ENCODE results near the gene NOL4L. TPM values are rescaled to one million over a fixed set of nuclear protein-coding genes. Genes with fewer than 3 reads are reported as not detected.
A peak's percentile ranks its signal among the peaks of the same experiment; 100 is the strongest.

Gene NOL4L
- total and polyA plus RNA-seq, 9 donors = 3.3 to 17.1 (median 10.6) TPM

DNA sequence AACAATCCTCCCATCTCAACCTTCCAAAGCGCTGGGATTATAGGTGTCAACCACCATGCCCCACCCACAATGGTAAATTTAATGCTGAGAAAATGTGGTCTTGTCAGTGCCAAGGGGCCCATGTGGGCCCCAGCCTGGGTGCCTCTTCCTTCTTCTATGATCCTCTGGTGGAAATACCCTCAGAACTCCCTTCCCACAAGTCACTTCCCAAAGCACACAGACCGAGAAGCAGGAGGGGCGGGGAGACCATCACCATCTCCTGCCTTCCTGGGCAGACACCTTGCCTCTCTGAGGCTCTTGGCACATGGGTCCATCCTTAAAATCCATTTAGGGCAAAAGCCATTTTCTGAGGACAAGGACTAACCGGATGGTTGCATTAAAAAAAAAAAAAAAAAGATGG lies 59.0 kb downstream of the NOL4L start:
- WGBS, 3 donors = 91 to 93% (median 92%) methylated on average over 4 of the region's 4 CpGs
- no peak for DNase-seq
- Histone ChIP-seq H3K4me3 (no peak overlapping the region), H3K4me1 (ENCODE audit: insufficient read depth) (peaks cover 10% of the 10 kb centered on the region), H3K9me3 (no peaks in the 10 kb centered on the region), H3K27me3 (no peaks in the 10 kb centered on the region), H3K27ac (no peak overlapping the region), H3K36me3 (no peaks in the 10 kb centered on the region)
- intact Hi-C loops (cut with DNase I) = no loop called here
- TF ChIP-seq, protein P1, sequence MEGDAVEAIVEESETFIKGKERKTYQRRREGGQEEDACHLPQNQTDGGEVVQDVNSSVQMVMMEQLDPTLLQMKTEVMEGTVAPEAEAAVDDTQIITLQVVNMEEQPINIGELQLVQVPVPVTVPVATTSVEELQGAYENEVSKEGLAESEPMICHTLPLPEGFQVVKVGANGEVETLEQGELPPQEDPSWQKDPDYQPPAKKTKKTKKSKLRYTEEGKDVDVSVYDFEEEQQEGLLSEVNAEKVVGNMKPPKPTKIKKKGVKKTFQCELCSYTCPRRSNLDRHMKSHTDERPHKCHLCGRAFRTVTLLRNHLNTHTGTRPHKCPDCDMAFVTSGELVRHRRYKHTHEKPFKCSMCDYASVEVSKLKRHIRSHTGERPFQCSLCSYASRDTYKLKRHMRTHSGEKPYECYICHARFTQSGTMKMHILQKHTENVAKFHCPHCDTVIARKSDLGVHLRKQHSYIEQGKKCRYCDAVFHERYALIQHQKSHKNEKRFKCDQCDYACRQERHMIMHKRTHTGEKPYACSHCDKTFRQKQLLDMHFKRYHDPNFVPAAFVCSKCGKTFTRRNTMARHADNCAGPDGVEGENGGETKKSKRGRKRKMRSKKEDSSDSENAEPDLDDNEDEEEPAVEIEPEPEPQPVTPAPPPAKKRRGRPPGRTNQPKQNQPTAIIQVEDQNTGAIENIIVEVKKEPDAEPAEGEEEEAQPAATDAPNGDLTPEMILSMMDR (IDR thresholded peaks at IDR 0.05) = no peak
- TF ChIP-seq EP300 (IDR thresholded peaks at IDR 0.05) = no peak
- TF ChIP-seq POLR2A (IDR thresholded peaks at IDR 0.05) = no peak

DNA sequence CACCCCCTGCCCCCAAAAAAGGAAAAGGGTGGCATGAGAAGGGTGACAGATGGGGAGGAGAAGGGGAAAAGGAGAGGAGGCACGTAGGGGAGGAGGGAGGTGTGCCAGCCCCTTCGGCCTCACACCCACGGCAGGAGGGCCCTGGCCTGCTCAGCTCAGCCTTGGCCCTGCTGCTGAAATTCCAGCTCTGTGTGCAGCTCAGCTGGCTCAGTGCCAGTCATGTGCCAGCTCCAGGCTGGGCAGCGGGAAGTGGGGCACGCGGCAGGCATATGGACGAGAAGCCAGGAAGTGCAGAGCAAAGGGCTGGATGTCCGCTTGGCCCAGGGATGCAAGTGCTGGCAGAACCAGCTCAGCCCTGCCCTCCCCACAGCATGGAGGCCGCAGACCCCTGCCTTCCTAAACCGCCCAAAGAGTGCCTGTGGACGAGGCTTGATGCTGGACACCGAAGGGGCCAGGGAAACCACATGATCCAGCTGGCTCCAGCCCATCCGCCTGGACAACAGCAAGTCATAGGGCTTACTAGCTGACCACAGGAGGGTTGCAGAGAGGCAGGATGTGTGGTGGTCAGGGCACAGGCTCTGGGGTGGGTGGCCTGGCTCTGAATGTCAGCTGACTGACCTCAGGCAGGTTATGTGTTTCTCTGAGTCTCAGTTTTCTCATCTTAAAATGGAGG lies 60.2 kb downstream of the NOL4L start:
- no peak overlapping the region for H3K4me3 ChIP-seq
- H3K27me3 ChIP-seq = no peaks in the 10 kb centered on the region
- DNase-seq = peak in 1 of 5 donors; percentile 15
- H3K36me3 ChIP-seq = no peaks in the 10 kb centered on the region
- H3K4me1 ChIP-seq (ENCODE audit: insufficient read depth) = peaks cover 10% of the 10 kb centered on the region
- H3K9me3 ChIP-seq = no peaks in the 10 kb centered on the region
- intact Hi-C loops (cut with DNase I) = loop anchor here (2.0 to 5.0 kb wide), 4 partner anchors 127 to 252 kb away; no protein-coding TSS in a partner anchor
- 67 to 81% (median 69%) methylated on average over 13 of the region's 13 CpGs for WGBS, 3 donors
- no peak for TF ChIP-seq POLR2A (IDR thresholded peaks at IDR 0.05)
- no peak for TF ChIP-seq EP300 (IDR thresholded peaks at IDR 0.05)
- TF ChIP-seq, protein P1 (IDR thresholded peaks at IDR 0.05) = no peak
- no peak overlapping the region for H3K27ac ChIP-seq

- DNase-seq = no peak
- TF ChIP-seq, protein P1 (IDR thresholded peaks at IDR 0.05) = no peak
- TF ChIP-seq POLR2A (IDR thresholded peaks at IDR 0.05) = no peak
- no peak for TF ChIP-seq EP300 (IDR thresholded peaks at IDR 0.05)
- Histone ChIP-seq H3K9me3 (no peaks in the 10 kb centered on the region), H3K36me3 (no peaks in the 10 kb centered on the region), H3K27ac (no peak overlapping the region), H3K4me1 (ENCODE audit: insufficient read depth) (peaks cover 10% of the 10 kb centered on the region), H3K4me3 (no peak overlapping the region), H3K27me3 (no peaks in the 10 kb centered on the region)
- intact Hi-C loops (cut with DNase I) = loop anchor here (2.0 to 5.0 kb wide), 4 partner anchors 129 to 254 kb away; no protein-coding TSS in a partner anchor
- 78 to 82% (median 79%) methylated on average over 7 of the region's 7 CpGs for WGBS, 3 donors
Observed at GRCh38 chr20:32523613-32524213, 61.4 kb downstream of the NOL4L start.

- 76 to 78% (median 76%) methylated on average over 8 of the region's 8 CpGs for WGBS, 3 donors
- DNase-seq = no peak
- Histone ChIP-seq H3K36me3 (no peaks in the 10 kb centered on the region), H3K4me3 (no peak overlapping the region), H3K4me1 (ENCODE audit: insufficient read depth) (peaks cover 5% of the 10 kb centered on the region), H3K27me3 (no peaks in the 10 kb centered on the region), H3K27ac (no peak overlapping the region), H3K9me3 (no peaks in the 10 kb centered on the region)
- TF ChIP-seq POLR2A (IDR thresholded peaks at IDR 0.05) = no peak
- TF ChIP-seq EP300 (IDR thresholded peaks at IDR 0.05) = no peak
- TF ChIP-seq, protein P1 (IDR thresholded peaks at IDR 0.05) = no peak
- intact Hi-C loops (cut with DNase I) = loop anchor here in 3 of 4 donors (5.0 kb wide), 3 partner anchors 129 to 254 kb away; no protein-coding TSS in a partner anchor
Observed at GRCh38 chr20:32522776-32523612, 62.1 kb downstream of the NOL4L start.
